Endodermal cell (in vitro differentiated cells): Measurements from ENCODE around the gene CCDC78. TPM values are rescaled to one million over a fixed set of nuclear protein-coding genes. Genes with fewer than 3 reads are reported as not detected.
"Not testable (repeated sequence)": the region's sequence is repeated elsewhere in the genome, so short reads cannot be mapped to it uniquely, and the experiment has no call there.

ENCODE experiments used
- DNase-seq: peaks from one replicate; pipeline ENCODE4 v3.0.0-alpha.2; 2017
- H3K27ac ChIP-seq: 2 replicates; pipeline ENCODE4 v1.5.1; 2013; ENCODE audit warnings: mild to moderate bottlenecking, low read depth, low read length, moderate library complexity
- H3K27me3 ChIP-seq: 2 replicates; pipeline ENCODE4 v1.6.1; 2013; ENCODE audit warnings: mild to moderate bottlenecking, low read length, moderate library complexity; ENCODE audit not compliant: insufficient read depth, control insufficient read depth, poor library complexity, severe bottlenecking
- H3K36me3 ChIP-seq: 2 replicates; pipeline ENCODE4 v1.7.0; 2013; ENCODE audit warnings: mild to moderate bottlenecking, low read length, moderate library complexity; ENCODE audit not compliant: control insufficient read depth, insufficient read depth
- H3K4me1 ChIP-seq: one replicate; pipeline ENCODE4 v1.7.0; 2013; ENCODE audit warnings: low read length; ENCODE audit not compliant: control insufficient read depth, insufficient read depth
- H3K4me3 ChIP-seq: 2 replicates; pipeline ENCODE4 v1.5.1; 2013; ENCODE audit warnings: mild to moderate bottlenecking, low read length, moderate library complexity
- H3K9ac ChIP-seq: 2 replicates; pipeline ENCODE4 v1.6.1; 2013; ENCODE audit warnings: mild to moderate bottlenecking, low read length, moderate library complexity; ENCODE audit not compliant: poor library complexity, severe bottlenecking; ENCODE audit errors: extremely low read depth
- H3K9me3 ChIP-seq: 2 replicates; pipeline ENCODE4 v1.6.1; 2013; ENCODE audit warnings: mild to moderate bottlenecking, low read length, moderate library complexity; ENCODE audit not compliant: control insufficient read depth
- H3K27ac Mint-ChIP-seq: 2 replicates; pipeline ENCODE4 v1.8.0; 2020; ENCODE audit warnings: mixed read lengths
- H3K27me3 Mint-ChIP-seq: 2 replicates; pipeline ENCODE4 v1.8.0; 2021; ENCODE audit warnings: mild to moderate bottlenecking, mixed read lengths; ENCODE audit not compliant: insufficient read depth
- H3K36me3 Mint-ChIP-seq: 2 replicates; pipeline ENCODE4 v1.8.0; 2020; ENCODE audit warnings: low read depth, mixed read lengths
- H3K4me1 Mint-ChIP-seq: 2 replicates; pipeline ENCODE4 v1.8.0; 2020; ENCODE audit warnings: mixed read lengths
- H3K4me3 Mint-ChIP-seq: 2 replicates; pipeline ENCODE4 v1.8.0; 2020; ENCODE audit warnings: mild to moderate bottlenecking, moderate library complexity, mixed read lengths
- H3K9me3 Mint-ChIP-seq: 2 replicates; pipeline ENCODE4 v1.8.0; 2020; ENCODE audit warnings: mild to moderate bottlenecking, mixed read lengths
- WGBS, 2 experiments: methylation state at CpG; one replicate each; pipeline versions ENCODE4 v1.1.5 to v1.1.7; 2013; ENCODE audit warnings: missing lambda C conversion rate in 2 of 2, mixed read lengths in 1 of 2; ENCODE audit not compliant: insufficient coverage in 1 of 2, insufficient read length in 1 of 2; 5-methylcytosine and 5-hydroxymethylcytosine counted together
- total RNA-seq, 2 donors: library from RNA; stranded (reverse); fragmentation: NEBNext Ultra II Directional in 1 of 2; extraction: Animal tissue kit (Norgen Biotek cat#: 25700) in 1 of 2; gene quantifications; 2 replicates in 1 of 2; 3 replicates in 1 of 2; pipeline ENCODE4 v1.2.1, GENCODE V29; 2021
- TF ChIP-seq, protein P1 (sequence below): fragments of 200-600 bp; sonication (generic); conservative IDR thresholded peaks from 2 replicates; pipeline ENCODE4 v1.5.0; 2021; ENCODE audit warnings: antibody characterized with exemption, mild to moderate bottlenecking

CCDC78 gene
- total RNA-seq, 2 donors from 2014 or later: 6.5 to 8.1 TPM

- no peaks in the 10 kb centered on the region for H3K9me3 ChIP-seq
- no peak overlapping the region for H3K9ac ChIP-seq
- H3K4me1 Mint-ChIP-seq: peaks cover 5% of the 10 kb centered on the region
- H3K9me3 Mint-ChIP-seq: no peaks in the 10 kb centered on the region
- H3K36me3 ChIP-seq: no peaks in the 10 kb centered on the region
- no peak overlapping the region for H3K27ac Mint-ChIP-seq
- no peaks in the 10 kb centered on the region for H3K27me3 Mint-ChIP-seq
- no peak overlapping the region for H3K4me3 Mint-ChIP-seq
- H3K27me3 ChIP-seq: no peaks in the 10 kb centered on the region
- DNase-seq: peak; percentile 75
- H3K4me3 ChIP-seq: no peak overlapping the region
- WGBS, 2 experiments: 87 to 91% methylated on average over 16 to 21 of the region's 21 CpGs
- H3K4me1 ChIP-seq: no peaks in the 10 kb centered on the region
- H3K36me3 Mint-ChIP-seq: peaks cover 8% of the 10 kb centered on the region
- TF ChIP-seq, protein P1, sequence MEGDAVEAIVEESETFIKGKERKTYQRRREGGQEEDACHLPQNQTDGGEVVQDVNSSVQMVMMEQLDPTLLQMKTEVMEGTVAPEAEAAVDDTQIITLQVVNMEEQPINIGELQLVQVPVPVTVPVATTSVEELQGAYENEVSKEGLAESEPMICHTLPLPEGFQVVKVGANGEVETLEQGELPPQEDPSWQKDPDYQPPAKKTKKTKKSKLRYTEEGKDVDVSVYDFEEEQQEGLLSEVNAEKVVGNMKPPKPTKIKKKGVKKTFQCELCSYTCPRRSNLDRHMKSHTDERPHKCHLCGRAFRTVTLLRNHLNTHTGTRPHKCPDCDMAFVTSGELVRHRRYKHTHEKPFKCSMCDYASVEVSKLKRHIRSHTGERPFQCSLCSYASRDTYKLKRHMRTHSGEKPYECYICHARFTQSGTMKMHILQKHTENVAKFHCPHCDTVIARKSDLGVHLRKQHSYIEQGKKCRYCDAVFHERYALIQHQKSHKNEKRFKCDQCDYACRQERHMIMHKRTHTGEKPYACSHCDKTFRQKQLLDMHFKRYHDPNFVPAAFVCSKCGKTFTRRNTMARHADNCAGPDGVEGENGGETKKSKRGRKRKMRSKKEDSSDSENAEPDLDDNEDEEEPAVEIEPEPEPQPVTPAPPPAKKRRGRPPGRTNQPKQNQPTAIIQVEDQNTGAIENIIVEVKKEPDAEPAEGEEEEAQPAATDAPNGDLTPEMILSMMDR: peak; percentile 69
- no peak overlapping the region for H3K27ac ChIP-seq
Measured at GRCh38 chr16:743794-744500, 17.7 kb upstream of the CCDC78 start.

DNA sequence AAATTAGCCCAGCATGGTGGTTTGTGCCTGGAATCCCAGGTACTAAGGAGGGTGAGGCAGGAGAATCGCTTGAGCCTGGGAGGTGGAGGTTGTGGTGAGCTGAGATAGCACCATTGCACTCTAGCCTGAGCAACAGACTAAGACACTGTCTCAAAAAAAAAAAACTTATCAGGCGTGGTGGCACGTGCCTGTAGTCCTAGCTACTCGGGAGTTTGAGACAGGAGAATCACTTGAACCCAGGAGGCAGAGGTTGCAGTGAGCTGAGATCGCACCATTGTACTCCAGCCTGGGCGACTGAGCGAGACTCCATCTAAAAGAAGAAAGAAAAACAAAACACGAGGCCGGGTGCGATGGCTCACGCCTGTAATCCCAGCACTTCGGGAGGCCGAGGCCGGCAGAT is 16.7 kb upstream of the CCDC78 start:
- not testable (repeated sequence) for H3K27ac ChIP-seq, H3K9me3 Mint-ChIP-seq, H3K4me3 ChIP-seq, H3K4me1 ChIP-seq, H3K27me3 Mint-ChIP-seq, H3K9ac ChIP-seq, H3K27ac Mint-ChIP-seq, H3K27me3 ChIP-seq, H3K4me1 Mint-ChIP-seq, H3K4me3 Mint-ChIP-seq, H3K9me3 ChIP-seq, H3K36me3 ChIP-seq, DNase-seq
- WGBS, 2 experiments: 93 to 98% methylated on average over 12 to 14 of the region's 14 CpGs
- H3K36me3 Mint-ChIP-seq: peaks cover 11% of the 10 kb centered on the region

DNA sequence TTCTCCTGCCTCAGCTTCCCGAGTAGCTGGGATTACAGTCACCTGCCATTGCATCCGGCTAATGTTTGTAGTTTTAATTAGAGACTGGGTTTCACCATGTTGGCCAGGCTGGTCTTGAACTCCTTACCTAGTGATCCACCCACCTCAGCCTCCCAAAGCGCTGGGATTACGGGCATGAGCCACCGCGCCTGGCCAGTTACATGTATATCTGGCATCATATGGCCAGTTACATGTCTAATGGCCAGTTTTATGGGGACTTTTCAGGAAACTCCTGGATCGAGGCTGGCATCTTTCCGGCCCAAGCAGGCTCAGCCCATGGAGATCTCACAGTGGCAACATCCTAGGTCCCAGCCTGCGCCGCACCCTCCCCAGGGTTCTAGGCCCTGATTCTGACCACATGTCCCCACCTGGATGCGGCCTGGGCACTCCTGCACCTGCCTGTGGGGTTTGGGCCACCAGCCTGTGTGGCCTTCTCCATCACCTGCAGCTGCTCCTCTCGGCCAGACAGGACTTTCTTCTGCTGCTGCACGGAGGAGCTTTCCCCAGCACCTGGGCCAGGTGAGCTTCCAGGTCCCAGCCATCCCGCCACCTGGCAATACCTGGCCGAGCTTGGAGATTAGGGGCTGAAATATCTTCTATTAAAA is 15.9 kb upstream of the CCDC78 start:
- H3K9ac ChIP-seq: no peak overlapping the region

More for the DNA sequence above, 15.9 kb upstream of the CCDC78 start:
- H3K27ac ChIP-seq: no peak overlapping the region
- no peaks in the 10 kb centered on the region for H3K9me3 Mint-ChIP-seq
- no peaks in the 10 kb centered on the region for H3K4me1 ChIP-seq
- H3K27me3 ChIP-seq: no peaks in the 10 kb centered on the region
- peaks cover 14% of the 10 kb centered on the region for H3K36me3 Mint-ChIP-seq
- H3K27ac Mint-ChIP-seq: no peak overlapping the region
- no peaks in the 10 kb centered on the region for H3K27me3 Mint-ChIP-seq
- TF ChIP-seq, protein P1: no peak
- H3K4me3 Mint-ChIP-seq: peak overlapping the region; percentile 68
- WGBS, 2 experiments: 93 to 96% methylated on average over 10 to 15 of the region's 15 CpGs
- H3K4me3 ChIP-seq: no peak overlapping the region
- peaks cover 10% of the 10 kb centered on the region for H3K36me3 ChIP-seq
- no peaks in the 10 kb centered on the region for H3K9me3 ChIP-seq
- DNase-seq: no peak
- peaks cover 5% of the 10 kb centered on the region for H3K4me1 Mint-ChIP-seq
